ENCODE measurements around the gene POLR2H. TPM values are rescaled to one million over a fixed set of nuclear protein-coding genes. Genes with fewer than 3 reads are reported as not detected.

The POLR2H gene
- total RNA-seq, 1 donor from 2014 or later: 90.5 TPM

- Mint-ChIP-seq H3K36me3 (ENCODE audit: insufficient read depth) (peaks cover 21% of the 10 kb centered on the region), H3K4me3 (ENCODE audit: low read depth) (no peak overlapping the region), H3K4me1 (ENCODE audit: low read depth) (peaks cover 20% of the 10 kb centered on the region), H3K27me3 (peaks cover 19% of the 10 kb centered on the region), H3K9me3 (ENCODE audit: low read depth) (no peaks in the 10 kb centered on the region), H3K27ac (no peak overlapping the region)
- DNase-seq (ENCODE audit: low spot score, unreplicated experiment): no peak
- TF ChIP-seq CTCF (IDR thresholded peaks at IDR 0.05; ENCODE audit: unreplicated experiment): no peak
These were observed 8.0 kb upstream of the POLR2H start for GRCh38 chr3:184353546-184353941.

GRCh38 chr3:184354121-184354728, 7.3 kb upstream of the POLR2H start:
- Mint-ChIP-seq H3K4me1 (ENCODE audit: low read depth) (peaks cover 20% of the 10 kb centered on the region), H3K4me3 (ENCODE audit: low read depth) (no peak overlapping the region), H3K27me3 (peaks cover 15% of the 10 kb centered on the region), H3K36me3 (ENCODE audit: insufficient read depth) (peaks cover 21% of the 10 kb centered on the region), H3K27ac (no peak overlapping the region), H3K9me3 (ENCODE audit: low read depth) (no peaks in the 10 kb centered on the region)
- DNase-seq (ENCODE audit: low spot score, unreplicated experiment): peak; percentile 55
- peak; percentile 60 for TF ChIP-seq CTCF (IDR thresholded peaks at IDR 0.05; ENCODE audit: unreplicated experiment)

- no peak overlapping the region for H3K27ac Mint-ChIP-seq
- H3K9me3 Mint-ChIP-seq (ENCODE audit: low read depth): no peaks in the 10 kb centered on the region
- peaks cover 21% of the 10 kb centered on the region for H3K36me3 Mint-ChIP-seq (ENCODE audit: insufficient read depth)
- DNase-seq (ENCODE audit: low spot score, unreplicated experiment): no peak
- no peak for TF ChIP-seq CTCF (IDR thresholded peaks at IDR 0.05; ENCODE audit: unreplicated experiment)
- H3K4me1 Mint-ChIP-seq (ENCODE audit: low read depth): peaks cover 17% of the 10 kb centered on the region
- H3K27me3 Mint-ChIP-seq: peaks cover 16% of the 10 kb centered on the region
- H3K4me3 Mint-ChIP-seq (ENCODE audit: low read depth): no peak overlapping the region
These were observed 6.8 kb upstream of the POLR2H start for GRCh38 chr3:184354754-184355153.

- no peak for DNase-seq (ENCODE audit: low spot score, unreplicated experiment)
- TF ChIP-seq CTCF (IDR thresholded peaks at IDR 0.05; ENCODE audit: unreplicated experiment): no peak
- Mint-ChIP-seq H3K27ac (no peak overlapping the region), H3K9me3 (ENCODE audit: low read depth) (no peaks in the 10 kb centered on the region), H3K4me1 (ENCODE audit: low read depth) (peaks cover 19% of the 10 kb centered on the region), H3K36me3 (ENCODE audit: insufficient read depth) (peaks cover 21% of the 10 kb centered on the region), H3K4me3 (ENCODE audit: low read depth) (no peak overlapping the region), H3K27me3 (peaks cover 20% of the 10 kb centered on the region)
These were observed 6.1 kb upstream of the POLR2H start for GRCh38 chr3:184355261-184356040.

- DNase-seq (ENCODE audit: low spot score, unreplicated experiment): no peak
- H3K9me3 Mint-ChIP-seq (ENCODE audit: low read depth): no peaks in the 10 kb centered on the region
- H3K4me1 Mint-ChIP-seq (ENCODE audit: low read depth): peaks cover 14% of the 10 kb centered on the region
- peaks cover 6% of the 10 kb centered on the region for H3K27me3 Mint-ChIP-seq
- H3K4me3 Mint-ChIP-seq (ENCODE audit: low read depth): no peak overlapping the region
- peaks cover 9% of the 10 kb centered on the region for H3K36me3 Mint-ChIP-seq (ENCODE audit: insufficient read depth)
- no peak for TF ChIP-seq CTCF (IDR thresholded peaks at IDR 0.05; ENCODE audit: unreplicated experiment)
- no peak overlapping the region for H3K27ac Mint-ChIP-seq
These were observed 4.0 kb upstream of the POLR2H start for GRCh38 chr3:184357248-184358123.

Data from progenitor cell of endocrine pancreas (in vitro differentiated cells).